Measurements from ENCODE around the gene ATXN1L.

DNA sequence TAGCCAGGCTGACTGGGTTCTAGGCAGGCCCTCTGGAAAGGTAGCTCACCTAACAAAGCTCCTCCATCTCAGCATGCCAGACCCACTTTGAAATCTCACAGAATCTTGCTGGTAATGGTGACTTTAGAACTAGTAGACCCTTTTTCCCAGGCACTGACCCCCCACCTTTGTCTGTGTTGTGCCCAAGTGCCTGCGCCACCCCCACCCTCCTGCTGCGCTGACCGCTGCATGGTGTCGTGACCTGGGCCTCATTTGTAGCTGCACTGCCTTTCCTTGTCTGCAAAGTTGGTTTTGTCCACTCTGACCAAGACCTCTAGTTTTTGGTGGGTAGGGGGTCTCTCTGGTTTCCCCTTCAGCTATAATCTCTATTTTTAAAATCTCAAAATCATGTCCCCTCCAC lies 6.8 kb downstream of the ATXN1L start:
- TF ChIP-seq, protein P1, sequence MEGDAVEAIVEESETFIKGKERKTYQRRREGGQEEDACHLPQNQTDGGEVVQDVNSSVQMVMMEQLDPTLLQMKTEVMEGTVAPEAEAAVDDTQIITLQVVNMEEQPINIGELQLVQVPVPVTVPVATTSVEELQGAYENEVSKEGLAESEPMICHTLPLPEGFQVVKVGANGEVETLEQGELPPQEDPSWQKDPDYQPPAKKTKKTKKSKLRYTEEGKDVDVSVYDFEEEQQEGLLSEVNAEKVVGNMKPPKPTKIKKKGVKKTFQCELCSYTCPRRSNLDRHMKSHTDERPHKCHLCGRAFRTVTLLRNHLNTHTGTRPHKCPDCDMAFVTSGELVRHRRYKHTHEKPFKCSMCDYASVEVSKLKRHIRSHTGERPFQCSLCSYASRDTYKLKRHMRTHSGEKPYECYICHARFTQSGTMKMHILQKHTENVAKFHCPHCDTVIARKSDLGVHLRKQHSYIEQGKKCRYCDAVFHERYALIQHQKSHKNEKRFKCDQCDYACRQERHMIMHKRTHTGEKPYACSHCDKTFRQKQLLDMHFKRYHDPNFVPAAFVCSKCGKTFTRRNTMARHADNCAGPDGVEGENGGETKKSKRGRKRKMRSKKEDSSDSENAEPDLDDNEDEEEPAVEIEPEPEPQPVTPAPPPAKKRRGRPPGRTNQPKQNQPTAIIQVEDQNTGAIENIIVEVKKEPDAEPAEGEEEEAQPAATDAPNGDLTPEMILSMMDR (conservative IDR thresholded peaks at IDR 0.05), result no peak
- no peak for TF ChIP-seq EZH2 (IDR thresholded peaks at IDR 0.05; ENCODE audit: low read depth)
